Transverse colon (tissue), 4 donors: ENCODE measurements around the gene PBOV1. TPM values are rescaled to one million over a fixed set of nuclear protein-coding genes. Genes with fewer than 3 reads are reported as not detected.

Experiments used
- total RNA-seq, 4 donors: library from RNA; depleted of rRNA; stranded (reverse); fragments of >200 nt; gene quantifications; one replicate each; pipeline ENCODE4 v1.1.0, GENCODE V29; 2016

The PBOV1 gene
- total RNA-seq, 4 donors from 2014 or later, result not detected

Other genes with a start within 250 kb of the PBOV1 start
- 10 to 100 TPM; 18.1 to 73.0 (median 55.5) TPM for gene PERP, start 111.1 kb downstream of the PBOV1 start, total RNA-seq
- 10 to 100 TPM in 3 of 4 donors, 1 to 10 TPM in 1; 6.7 to 17.1 (median 13.2) TPM for gene ARFGEF3, start 56.6 kb downstream of the PBOV1 start, total RNA-seq
- gene SMIM28, start 159.4 kb upstream of the PBOV1 start, total RNA-seq, result under 1 TPM in 1 of 4 donors, not detected in 3; 0.96 TPM
- 10 to 100 TPM; 33.3 to 77.8 (median 73.4) TPM for gene HEBP2, start 185.7 kb upstream of the PBOV1 start, total RNA-seq